Natural killer cell (primary cell): Measurements from ENCODE around the gene LANCL3. TPM values are rescaled to one million over a fixed set of nuclear protein-coding genes. Genes with fewer than 3 reads are reported as not detected.

Experiments
- ATAC-seq, 3 donors: fragments of 150-1000 bp in 2 of 3; fragments of 200-7000 bp in 1 of 3; cut with Tn5 transposase; 1 replicate in 1 of 3; 2 replicates in 2 of 3; pipeline ENCODE4 v1.10.0; 2021; ENCODE audit warnings: mild to moderate bottlenecking in 2 of 3, moderate library complexity in 2 of 3
- DNase-seq, 2 donors: peaks; one replicate each; pipeline versions ENCODE4 v3.0.0 to v3.0.0-alpha.2; 2013 to 2021; ENCODE audit warnings: mixed read lengths in 1 of 2
- H3K27ac ChIP-seq: one replicate; pipeline ENCODE4 v1.5.1; 2013; ENCODE audit warnings: mild to moderate bottlenecking, low read length
- H3K27me3 ChIP-seq: one replicate; pipeline ENCODE4 v1.6.1; 2013; ENCODE audit warnings: low read length; ENCODE audit not compliant: control insufficient read depth, insufficient read depth
- H3K36me3 ChIP-seq: one replicate; pipeline ENCODE4 v1.6.1; 2013; ENCODE audit warnings: low read length; ENCODE audit not compliant: control insufficient read depth, insufficient read depth
- H3K4me1 ChIP-seq: one replicate; pipeline ENCODE4 v1.6.1; 2013; ENCODE audit warnings: low read length; ENCODE audit not compliant: control insufficient read depth, insufficient read depth
- H3K4me3 ChIP-seq: one replicate; pipeline ENCODE4 v1.5.1; 2013; ENCODE audit warnings: low read length
- H3K9me3 ChIP-seq: one replicate; pipeline ENCODE4 v1.6.1; 2013; ENCODE audit warnings: low read length; ENCODE audit not compliant: control insufficient read depth, insufficient read depth
- H3K27ac Mint-ChIP-seq, 2 donors: one replicate each; pipeline ENCODE4 v1.8.0; 2022; ENCODE audit warnings: mild to moderate bottlenecking in 2 of 2, mixed read lengths in 2 of 2, moderate library complexity in 1 of 2
- H3K27me3 Mint-ChIP-seq, 2 donors: one replicate each; pipeline ENCODE4 v1.8.0; 2022; ENCODE audit warnings: low read depth in 2 of 2, mixed read lengths in 2 of 2
- H3K36me3 Mint-ChIP-seq: one replicate; pipeline ENCODE4 v1.8.0; 2022; ENCODE audit warnings: mixed read lengths
- H3K4me1 Mint-ChIP-seq, 2 donors: one replicate each; pipeline ENCODE4 v1.8.0; 2022; ENCODE audit warnings: mixed read lengths in 2 of 2
- H3K4me3 Mint-ChIP-seq: one replicate; pipeline ENCODE4 v1.8.0; 2022; ENCODE audit warnings: mild to moderate bottlenecking, moderate library complexity, mixed read lengths
- H3K9me3 Mint-ChIP-seq, 2 donors: one replicate each; pipeline ENCODE4 v1.8.0; 2022; ENCODE audit warnings: mixed read lengths in 2 of 2
- CTCF ChIP-seq: fragments of 200-600 bp; IDR thresholded peaks from one replicate; pipeline ENCODE4 v1.8.0; 2022; ENCODE audit warnings: antibody characterized with exemption
- WGBS: methylation state at CpG from one replicate; pipeline ENCODE4 v1.1.7; 2013; ENCODE audit warnings: missing lambda C conversion rate; ENCODE audit not compliant: insufficient coverage; 5-methylcytosine and 5-hydroxymethylcytosine counted together
- intact Hi-C: fragments of 100-400 bp; cut with micrococcal nuclease; formaldehyde crosslinking; loops from one replicate; pipeline ENCODE4 v1.14.2; 2022
- total RNA-seq, 4 donors: library from RNA; stranded (reverse); fragments of 120-200 nt in 1 of 4; gene quantifications; one replicate each; pipeline versions ENCODE4 v1.2.3 to v1.2.4, GENCODE V29; 2013 to 2022

The LANCL3 gene
- total RNA-seq, 3 donors from 2014 or later (not counting 1 experiment from before 2014, with no cell fraction given), result 2.0 to 2.7 (median 2.6) TPM

- no peaks in the 10 kb centered on the region for H3K36me3 Mint-ChIP-seq
- no peak for TF ChIP-seq CTCF
- intact Hi-C loops, result no loop called here
- no peaks in the 10 kb centered on the region for H3K27me3 Mint-ChIP-seq
- H3K9me3 ChIP-seq, result no peaks in the 10 kb centered on the region
- no peak overlapping the region for H3K27ac ChIP-seq
- H3K4me3 Mint-ChIP-seq, result no peak overlapping the region
- H3K4me1 ChIP-seq, result no peaks in the 10 kb centered on the region
- no peaks in the 10 kb centered on the region for H3K9me3 Mint-ChIP-seq
- DNase-seq, result no peak
- no peak overlapping the region for H3K4me3 ChIP-seq
- H3K27me3 ChIP-seq, result no peaks in the 10 kb centered on the region
- 97% methylated on average over 3 of the region's 4 CpGs for WGBS
- H3K4me1 Mint-ChIP-seq, result no peaks in the 10 kb centered on the region
- no peak for ATAC-seq
- H3K36me3 ChIP-seq, result no peaks in the 10 kb centered on the region
- H3K27ac Mint-ChIP-seq, result no peak overlapping the region
These were observed 130.1 kb downstream of the LANCL3 start for GRCh38 chrX:37701588-37701987.

GRCh38 chrX:37711991-37712390 lies 140.5 kb downstream of the LANCL3 start:
- no peak for DNase-seq
- H3K4me1 ChIP-seq, result no peaks in the 10 kb centered on the region
- no peaks in the 10 kb centered on the region for H3K36me3 Mint-ChIP-seq
- intact Hi-C loops, result no loop called here
- H3K9me3 ChIP-seq, result no peaks in the 10 kb centered on the region
- TF ChIP-seq CTCF, result no peak
- no peaks in the 10 kb centered on the region for H3K9me3 Mint-ChIP-seq
- H3K4me3 ChIP-seq, result no peak overlapping the region
- H3K27ac Mint-ChIP-seq, result no peak overlapping the region
- H3K36me3 ChIP-seq, result no peaks in the 10 kb centered on the region
- H3K27ac ChIP-seq, result no peak overlapping the region
- no peaks in the 10 kb centered on the region for H3K4me1 Mint-ChIP-seq
- no peak for ATAC-seq
- H3K27me3 Mint-ChIP-seq, result peaks cover 0 to 18% of the 10 kb centered on the region in 2 donors
- WGBS, result 80% methylated on average over 1 of the region's 3 CpGs
- H3K4me3 Mint-ChIP-seq, result no peak overlapping the region
- no peaks in the 10 kb centered on the region for H3K27me3 ChIP-seq

GRCh38 chrX:37712458-37712857 lies 141.0 kb downstream of the LANCL3 start:
- no peaks in the 10 kb centered on the region for H3K4me1 Mint-ChIP-seq
- Histone ChIP-seq H3K36me3 (no peaks in the 10 kb centered on the region), H3K4me1 (no peaks in the 10 kb centered on the region), H3K27me3 (no peaks in the 10 kb centered on the region), H3K27ac (no peak overlapping the region), H3K9me3 (no peaks in the 10 kb centered on the region), H3K4me3 (no peak overlapping the region)
- H3K4me3 Mint-ChIP-seq, result no peak overlapping the region
- H3K9me3 Mint-ChIP-seq, result no peaks in the 10 kb centered on the region
- intact Hi-C loops, result no loop called here
- H3K27ac Mint-ChIP-seq, result no peak overlapping the region
- WGBS, result 56% methylated on average over 2 of the region's 3 CpGs
- no peak for TF ChIP-seq CTCF
- H3K27me3 Mint-ChIP-seq, result peaks cover 0 to 18% of the 10 kb centered on the region in 2 donors
- ATAC-seq, result no peak
- no peaks in the 10 kb centered on the region for H3K36me3 Mint-ChIP-seq
- no peak for DNase-seq

GRCh38 chrX:37714479-37714878 lies 143.0 kb downstream of the LANCL3 start:
- Histone ChIP-seq H3K36me3 (no peaks in the 10 kb centered on the region), H3K4me1 (no peaks in the 10 kb centered on the region), H3K27ac (no peak overlapping the region), H3K9me3 (no peaks in the 10 kb centered on the region), H3K27me3 (no peaks in the 10 kb centered on the region), H3K4me3 (no peak overlapping the region)
- Mint-ChIP-seq H3K27me3 (peaks cover 0 to 18% of the 10 kb centered on the region in 2 donors), H3K27ac (no peak overlapping the region), H3K36me3 (no peaks in the 10 kb centered on the region), H3K4me1 (peaks cover 0 to 4% of the 10 kb centered on the region in 2 donors), H3K9me3 (peaks cover 0 to 6% of the 10 kb centered on the region in 2 donors), H3K4me3 (no peak overlapping the region)
- ATAC-seq (no peak), DNase-seq (no peak)
- intact Hi-C loops, result no loop called here
- no peak for TF ChIP-seq CTCF
- 80% methylated on average over 1 of the region's 2 CpGs for WGBS
